Liver (tissue), 9 donors: ENCODE results near the gene TPR. TPM values are rescaled to one million over a fixed set of nuclear protein-coding genes. Genes with fewer than 3 reads are reported as not detected.

Experiments used
- DNase-seq: peaks from one replicate; pipeline ENCODE4 v3.0.0-alpha.2; 2017; ENCODE audit warnings: low spot score
- H3K27ac ChIP-seq, 2 donors: one replicate each; pipeline ENCODE4 v1.7.0; 2013; ENCODE audit warnings: inconsistent platforms in 2 of 2, low read length in 2 of 2, control low read depth in 1 of 2, low read depth in 1 of 2, mild to moderate bottlenecking in 1 of 2
- H3K27me3 ChIP-seq, 4 donors: one replicate each; pipeline versions ENCODE4 v1.6.1 to v1.7.0; 2013; ENCODE audit warnings: low read length in 3 of 4, inconsistent platforms in 1 of 4, mild to moderate bottlenecking in 1 of 4, moderate library complexity in 1 of 4; ENCODE audit not compliant: control insufficient read depth in 4 of 4, insufficient read depth in 4 of 4
- H3K36me3 ChIP-seq, 4 donors: one replicate each; pipeline versions ENCODE4 v1.6.1 to v1.7.0; 2013; ENCODE audit warnings: low read length in 3 of 4, mild to moderate bottlenecking in 3 of 4, low read depth in 1 of 4, moderate library complexity in 1 of 4; ENCODE audit not compliant: control insufficient read depth in 4 of 4, insufficient read depth in 3 of 4
- H3K4me1 ChIP-seq, 4 donors: one replicate each; pipeline versions ENCODE4 v1.6.1 to v1.7.0; 2013; ENCODE audit warnings: low read length in 3 of 4, mild to moderate bottlenecking in 3 of 4, moderate library complexity in 1 of 4; ENCODE audit not compliant: control insufficient read depth in 4 of 4, insufficient read depth in 4 of 4
- H3K4me3 ChIP-seq, 3 donors: one replicate each; pipeline versions ENCODE4 v1.6.1 to v1.7.0; 2013; ENCODE audit warnings: low read length in 3 of 3, control low read depth in 1 of 3, low read depth in 1 of 3, mild to moderate bottlenecking in 1 of 3
- H3K9ac ChIP-seq, 2 donors: one replicate each; pipeline ENCODE4 v1.7.0; 2013; ENCODE audit warnings: low read length in 2 of 2, mild to moderate bottlenecking in 2 of 2, moderate library complexity in 2 of 2, control low read depth in 1 of 2, low read depth in 1 of 2
- H3K9me3 ChIP-seq, 4 donors: one replicate each; pipeline versions ENCODE4 v1.6.1 to v1.7.0; 2013; ENCODE audit warnings: low read length in 3 of 4; ENCODE audit not compliant: control insufficient read depth in 4 of 4
- ATF3 ChIP-seq: IDR thresholded peaks from 2 replicates; pipeline ENCODE4 v1.6.1; 2016; ENCODE audit warnings: antibody characterized with exemption
- CTCF ChIP-seq: fragments of 150-350 bp; IDR thresholded peaks from 2 replicates; pipeline ENCODE4 v1.5.1; 2017; ENCODE audit warnings: improper control_type of control experiment, low read depth, low read length; ENCODE audit not compliant: missing input control
- EGR1 ChIP-seq, 2 donors: IDR thresholded peaks; 2 replicates each; pipeline ENCODE4 v1.6.1; 2016 to 2018; ENCODE audit warnings: antibody characterized with exemption in 2 of 2, low read depth in 2 of 2
- FOXA1 ChIP-seq: IDR thresholded peaks from 2 replicates; pipeline ENCODE4 v1.6.1; 2016; ENCODE audit warnings: antibody characterized with exemption
- FOXA2 ChIP-seq: IDR thresholded peaks from 2 replicates; pipeline ENCODE4 v1.6.1; 2016; ENCODE audit warnings: antibody characterized with exemption
- GABPA ChIP-seq, 2 donors: IDR thresholded peaks in 1 of 2; conservative IDR thresholded peaks in 1 of 2; 2 replicates each; pipeline ENCODE4 v1.6.1; 2016; ENCODE audit warnings: antibody characterized with exemption in 2 of 2, mild to moderate bottlenecking in 1 of 2, moderate library complexity in 1 of 2
- HNF4G ChIP-seq: IDR thresholded peaks from 2 replicates; pipeline ENCODE4 v1.6.1; 2016; ENCODE audit warnings: antibody characterized with exemption
- JUND ChIP-seq, 2 donors: IDR thresholded peaks; 2 replicates each; pipeline ENCODE4 v1.6.1; 2016; ENCODE audit warnings: antibody characterized with exemption in 2 of 2
- MAX ChIP-seq: IDR thresholded peaks from 2 replicates; pipeline ENCODE4 v1.6.1; 2016; ENCODE audit warnings: antibody characterized with exemption
- RAD21 ChIP-seq, 2 donors: IDR thresholded peaks; 2 replicates each; pipeline ENCODE4 v1.6.1; 2016; ENCODE audit warnings: antibody characterized with exemption in 2 of 2, mild to moderate bottlenecking in 2 of 2
- RXRA ChIP-seq, 2 donors: IDR thresholded peaks; 2 replicates each; pipeline ENCODE4 v1.6.1; 2017 to 2018; ENCODE audit warnings: antibody characterized with exemption in 2 of 2, mild to moderate bottlenecking in 1 of 2
- SP1 ChIP-seq: IDR thresholded peaks from 2 replicates; pipeline ENCODE4 v1.6.1; 2018; ENCODE audit warnings: antibody characterized with exemption, mild to moderate bottlenecking
- TAF1 ChIP-seq: conservative IDR thresholded peaks from 2 replicates; pipeline ENCODE4 v1.6.1; 2016; ENCODE audit warnings: antibody characterized with exemption, mild to moderate bottlenecking
- YY1 ChIP-seq: IDR thresholded peaks from 2 replicates; pipeline ENCODE4 v1.6.1; 2016; ENCODE audit warnings: antibody characterized with exemption, mild to moderate bottlenecking
- ZBTB33 ChIP-seq: IDR thresholded peaks from 2 replicates; pipeline ENCODE4 v1.6.1; 2016; ENCODE audit warnings: antibody characterized with exemption
- WGBS: extraction: QIAGEN DNeasy Blood & Tissue Kit; methylation state at CpG from one replicate; pipeline ENCODE4 v1.1.7; 2013; 5-methylcytosine and 5-hydroxymethylcytosine counted together
- polyA plus RNA-seq, 2 donors: library from polyadenylated mRNA; stranded (reverse) in 1 of 2; unstranded in 1 of 2; fragments of 200-250 nt in 1 of 2; fragments of >200 nt in 1 of 2; fragmentation: Nextera tagmentation in 1 of 2; extraction: Ambion mirVana in 1 of 2; gene quantifications; one replicate each; pipeline versions ENCODE4 v1.2.1 to v1.2.3, GENCODE V29; 2013 to 2015
- total RNA-seq, 2 donors: library from RNA; depleted of rRNA; stranded (reverse); fragments of >200 nt; gene quantifications; one replicate each; pipeline ENCODE4 v1.2.3, GENCODE V29; 2014
- donor health status: healthy.
- donor health status: healthy.
- donor health status: healthy.
- donor health status: healthy.
- donor health status: healthy.

TPR gene
- total and polyA plus RNA-seq, 4 donors: 8.1 to 45.1 (median 39.2) TPM

- TF ChIP-seq ZBTB33: no peak
- no peak for TF ChIP-seq YY1
- TF ChIP-seq EGR1 (IDR thresholded peaks at IDR 0.05; ENCODE audit: low read depth in 2 of 2): no peak
- TF ChIP-seq FOXA1: no peak
- TF ChIP-seq GABPA (IDR thresholded peaks at IDR 0.05 in 1 of 2, conservative IDR thresholded peaks at IDR 0.05 in 1 of 2): no peak
- no peak for TF ChIP-seq MAX
- no peak for TF ChIP-seq FOXA2
- no peak for TF ChIP-seq RAD21 (IDR thresholded peaks at IDR 0.05)
- TF ChIP-seq TAF1: no peak
These were observed 85.0 kb downstream of the TPR start (continued) for GRCh38 chr1:186289943-186290545.

- no peak for DNase-seq
- TF ChIP-seq TAF1 (no peak), JUND (IDR thresholded peaks at IDR 0.05) (no peak), GABPA (IDR thresholded peaks at IDR 0.05 in 1 of 2, conservative IDR thresholded peaks at IDR 0.05 in 1 of 2) (no peak), ZBTB33 (no peak), RAD21 (IDR thresholded peaks at IDR 0.05) (no peak), SP1 (no peak), EGR1 (IDR thresholded peaks at IDR 0.05; ENCODE audit: low read depth in 2 of 2) (no peak), ATF3 (no peak), FOXA2 (no peak), FOXA1 (no peak)
- WGBS: 95% methylated on average over 7 of the region's 7 CpGs
- Histone ChIP-seq H3K9ac (no peak overlapping the region), H3K4me1 (no peaks in the 10 kb centered on the region), H3K36me3 (no peaks in the 10 kb centered on the region), H3K27me3 (no peaks in the 10 kb centered on the region), H3K27ac (no peak overlapping the region), H3K4me3 (no peak overlapping the region), H3K9me3 (no peaks in the 10 kb centered on the region)
These were observed 88.3 kb downstream of the TPR start for GRCh38 chr1:186286615-186287315.

GRCh38 chr1:186283374-186283773 is 91.7 kb downstream of the TPR start:
- Histone ChIP-seq H3K4me1 (no peaks in the 10 kb centered on the region), H3K27me3 (no peaks in the 10 kb centered on the region), H3K9me3 (no peaks in the 10 kb centered on the region), H3K36me3 (no peaks in the 10 kb centered on the region), H3K4me3 (no peak overlapping the region), H3K27ac (no peak overlapping the region), H3K9ac (no peak overlapping the region)
- 76% methylated on average over 3 of the region's 3 CpGs for WGBS
- no peak for DNase-seq
- TF ChIP-seq ZBTB33 (no peak), CTCF (no peak), RAD21 (IDR thresholded peaks at IDR 0.05) (no peak), GABPA (IDR thresholded peaks at IDR 0.05 in 1 of 2, conservative IDR thresholded peaks at IDR 0.05 in 1 of 2) (no peak), RXRA (IDR thresholded peaks at IDR 0.05) (no peak), MAX (no peak), ATF3 (no peak), HNF4G (no peak), JUND (IDR thresholded peaks at IDR 0.05) (no peak), TAF1 (no peak), YY1 (no peak)
